HepG2 (cell line): ENCODE measurements around the gene RALB. TPM values are rescaled to one million over a fixed set of nuclear protein-coding genes. Genes with fewer than 3 reads are reported as not detected.
A peak's percentile ranks its signal among the peaks of the same experiment; 100 is the strongest.

Experiments
- FOSL2 ChIP-seq: sonication (generic); formaldehyde crosslinking; IDR thresholded peaks from 2 replicates; pipeline ENCODE4 v1.4.0; 2020; ENCODE audit warnings: missing genetic modification reagents
- HES4 ChIP-seq: sonication (generic); formaldehyde crosslinking; IDR thresholded peaks from 2 replicates; pipeline ENCODE4 v1.9.0; 2021; ENCODE audit warnings: mild to moderate bottlenecking, missing genetic modification reagents, borderline replicate concordance
- KLF13 ChIP-seq: sonication (generic); formaldehyde crosslinking; IDR thresholded peaks from 2 replicates; pipeline ENCODE4 v1.4.0; 2020; ENCODE audit warnings: mild to moderate bottlenecking, missing genetic modification reagents
- NR2F1 ChIP-seq, 2 experiments: fragments of 450-650 bp in 1 of 2; formaldehyde crosslinking in 1 of 2; IDR thresholded peaks; 2 replicates each; pipeline versions ENCODE4 v1.5.0 to v1.6.1; 2016 to 2020; ENCODE audit warnings: mild to moderate bottlenecking in 1 of 2, missing compliant biosample characterization in 1 of 2, missing genetic modification reagents in 1 of 2, moderate library complexity in 1 of 2
- PLRG1 ChIP-seq: fragments of 450-650 bp; conservative IDR thresholded peaks from 2 replicates; pipeline ENCODE4 v1.6.1; 2016
- SNAI1 ChIP-seq: sonication (generic); formaldehyde crosslinking; IDR thresholded peaks from 2 replicates; pipeline ENCODE4 v1.5.0; 2020; ENCODE audit warnings: mild to moderate bottlenecking, missing genetic modification reagents, borderline replicate concordance
- SOX6 ChIP-seq, 2 experiments: fragments of 450-650 bp in 1 of 2; sonication (generic) in 1 of 2; formaldehyde crosslinking in 1 of 2; IDR thresholded peaks; 2 replicates each; pipeline versions ENCODE4 v1.4.0 to v1.6.1; 2017 to 2020; ENCODE audit warnings: antibody characterized with exemption in 1 of 2, mild to moderate bottlenecking in 1 of 2, missing genetic modification reagents in 1 of 2
- SRSF9 ChIP-seq: fragments of 200-400 bp; formaldehyde crosslinking; IDR thresholded peaks from 2 replicates; pipeline ENCODE4 v1.6.1; 2018; ENCODE audit warnings: borderline replicate concordance, mild to moderate bottlenecking, low read depth, low read length; ENCODE audit not compliant: insufficient read depth, poor library complexity, severe bottlenecking
- ZMYM4 ChIP-seq: sonication (generic); formaldehyde crosslinking; IDR thresholded peaks from 2 replicates; pipeline ENCODE4 v1.8.1; 2023; ENCODE audit warnings: mild to moderate bottlenecking, missing genetic modification reagents
- ZNF3 ChIP-seq: IDR thresholded peaks from 2 replicates; pipeline ENCODE4 v1.7.0; 2017; ENCODE audit warnings: inconsistent platforms
- ZNF543 ChIP-seq: sonication (generic); formaldehyde crosslinking; IDR thresholded peaks from 2 replicates; pipeline ENCODE4 v1.4.0; 2020; ENCODE audit warnings: mild to moderate bottlenecking, missing genetic modification reagents
- ZNF607 ChIP-seq: sonication (generic); formaldehyde crosslinking; IDR thresholded peaks from 2 replicates; pipeline ENCODE4 v1.5.1; 2020; ENCODE audit warnings: missing genetic modification reagents, mild to moderate bottlenecking, borderline replicate concordance
- ZNF878 ChIP-seq: sonication (generic); formaldehyde crosslinking; IDR thresholded peaks from 2 replicates; pipeline ENCODE4 v1.8.1; 2023; ENCODE audit warnings: mild to moderate bottlenecking, missing genetic modification reagents, moderate library complexity
- polyA plus RNA-seq, 8 experiments: library from polyadenylated mRNA; depleted of rRNA in 3 of 8; stranded (reverse) in 7 of 8; unstranded in 1 of 8; fragments of >200 nt; fragmentation: Illumina TruSeq in 4 of 8; extraction: Trizol in 4 of 8; gene quantifications; 2 replicates each; pipeline versions ENCODE4 v1.2.1 to v1.2.3, GENCODE V29; 2011 to 2016; ENCODE audit warnings: low read depth in 4 of 8, missing spikeins in 1 of 8, mixed read lengths in 1 of 8; ENCODE audit not compliant: insufficient read depth in 1 of 8
- total RNA-seq, 5 experiments: library from RNA; depleted of rRNA; stranded (reverse); fragments of >200 nt; fragmentation: Illumina TruSeq; extraction: Trizol; gene quantifications; 2 replicates each; pipeline ENCODE4 v1.2.3, GENCODE V29; 2016; ENCODE audit warnings: low read depth in 1 of 5
- TF ChIP-seq, protein P1 (sequence below): sonication (generic); formaldehyde crosslinking; IDR thresholded peaks from 2 replicates; pipeline ENCODE4 v1.8.0; 2022; ENCODE audit warnings: mild to moderate bottlenecking, missing genetic modification reagents, moderate library complexity
- TF ChIP-seq, protein P2 (sequence below): sonication (generic); formaldehyde crosslinking; IDR thresholded peaks from 2 replicates; pipeline ENCODE4 v1.8.0; 2022; ENCODE audit warnings: missing genetic modification reagents, mild to moderate bottlenecking, moderate library complexity, borderline replicate concordance
- TF ChIP-seq, protein P3 (sequence below): sonication (generic); formaldehyde crosslinking; IDR thresholded peaks from 2 replicates; pipeline ENCODE4 v1.4.0; 2020; ENCODE audit warnings: mild to moderate bottlenecking, missing genetic modification reagents
- TF ChIP-seq, protein P4 (sequence below): sonication (generic); formaldehyde crosslinking; IDR thresholded peaks from 2 replicates; pipeline ENCODE4 v1.5.0; 2020; ENCODE audit warnings: mild to moderate bottlenecking, missing genetic modification reagents, borderline replicate concordance
- TF ChIP-seq, protein P5 (sequence below): sonication (generic); formaldehyde crosslinking; IDR thresholded peaks from 2 replicates; pipeline ENCODE4 v1.4.0; 2020; ENCODE audit warnings: missing genetic modification reagents
- TF ChIP-seq, protein P6 (sequence below): sonication (generic); formaldehyde crosslinking; IDR thresholded peaks from 2 replicates; pipeline ENCODE4 v1.8.0; 2022; ENCODE audit warnings: missing genetic modification reagents, low read depth, mild to moderate bottlenecking, borderline replicate concordance

RALB gene
- total and polyA plus RNA-seq, 2 of the 13 experiments (the other 11 are each of a cell fraction or from before 2014, with no cell fraction given): 37.8 to 43.2 TPM

DNA sequence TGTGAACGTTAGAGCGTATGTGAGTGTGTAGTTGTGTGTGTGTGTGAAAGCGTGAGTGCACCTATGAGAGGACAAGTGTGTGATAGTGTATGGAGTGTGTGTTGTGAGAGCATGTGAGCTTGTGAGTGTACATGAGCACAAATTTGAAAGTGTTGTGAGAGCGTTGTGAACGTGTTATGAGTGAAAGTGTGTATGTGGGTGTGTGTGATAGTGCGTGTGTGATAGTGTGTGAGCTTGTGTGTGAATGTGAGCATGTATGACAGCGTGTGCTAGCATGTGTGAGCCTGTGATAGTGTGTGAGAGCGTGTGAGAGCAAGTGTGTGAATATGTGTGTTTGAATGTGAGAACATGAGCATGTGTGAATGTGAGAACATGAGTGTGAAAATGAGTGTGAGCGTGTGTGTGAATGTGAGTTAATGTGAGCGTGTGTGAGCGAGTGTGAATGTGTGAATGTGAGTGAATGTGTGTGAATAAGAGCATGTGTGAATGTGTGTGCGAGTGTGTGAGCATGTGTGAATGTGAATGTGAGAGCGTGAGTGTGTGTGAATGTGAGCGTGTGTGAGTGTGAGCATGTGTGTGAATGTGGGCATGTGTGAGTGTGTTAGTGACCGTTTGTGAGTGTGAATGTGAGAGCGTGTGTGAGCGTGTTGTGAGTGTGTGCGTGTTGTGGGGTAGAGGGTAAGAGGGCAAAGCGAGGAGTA, 25.0 kb downstream of the RALB start (continued):
- no peak for TF ChIP-seq ZMYM4 (CRISPR knock-in tag)
- no peak for TF ChIP-seq SNAI1 (CRISPR knock-in tag)
- TF ChIP-seq, protein P1, sequence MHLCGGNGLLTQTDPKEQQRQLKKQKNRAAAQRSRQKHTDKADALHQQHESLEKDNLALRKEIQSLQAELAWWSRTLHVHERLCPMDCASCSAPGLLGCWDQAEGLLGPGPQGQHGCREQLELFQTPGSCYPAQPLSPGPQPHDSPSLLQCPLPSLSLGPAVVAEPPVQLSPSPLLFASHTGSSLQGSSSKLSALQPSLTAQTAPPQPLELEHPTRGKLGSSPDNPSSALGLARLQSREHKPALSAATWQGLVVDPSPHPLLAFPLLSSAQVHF (CRISPR knock-in tag): 0 out of 2 replicates have a peak, but pooled peaks have one; percentile 34
- no peak for TF ChIP-seq HES4 (CRISPR knock-in tag)
- TF ChIP-seq KLF13 (CRISPR knock-in tag): no peak
- no peak for TF ChIP-seq ZNF607 (CRISPR knock-in tag)
- no peak for TF ChIP-seq ZNF3 (CRISPR knock-in tag)
- no peak for TF ChIP-seq NR2F1 (CRISPR knock-in tag; IDR thresholded peaks at IDR 0.05)
- TF ChIP-seq, protein P2, sequence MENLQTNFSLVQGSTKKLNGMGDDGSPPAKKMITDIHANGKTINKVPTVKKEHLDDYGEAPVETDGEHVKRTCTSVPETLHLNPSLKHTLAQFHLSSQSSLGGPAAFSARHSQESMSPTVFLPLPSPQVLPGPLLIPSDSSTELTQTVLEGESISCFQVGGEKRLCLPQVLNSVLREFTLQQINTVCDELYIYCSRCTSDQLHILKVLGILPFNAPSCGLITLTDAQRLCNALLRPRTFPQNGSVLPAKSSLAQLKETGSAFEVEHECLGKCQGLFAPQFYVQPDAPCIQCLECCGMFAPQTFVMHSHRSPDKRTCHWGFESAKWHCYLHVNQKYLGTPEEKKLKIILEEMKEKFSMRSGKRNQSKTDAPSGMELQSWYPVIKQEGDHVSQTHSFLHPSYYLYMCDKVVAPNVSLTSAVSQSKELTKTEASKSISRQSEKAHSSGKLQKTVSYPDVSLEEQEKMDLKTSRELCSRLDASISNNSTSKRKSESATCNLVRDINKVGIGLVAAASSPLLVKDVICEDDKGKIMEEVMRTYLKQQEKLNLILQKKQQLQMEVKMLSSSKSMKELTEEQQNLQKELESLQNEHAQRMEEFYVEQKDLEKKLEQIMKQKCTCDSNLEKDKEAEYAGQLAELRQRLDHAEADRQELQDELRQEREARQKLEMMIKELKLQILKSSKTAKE (CRISPR knock-in tag): 0 out of 2 replicates have a peak, but pooled peaks have one; percentile 12
- TF ChIP-seq, protein P3, sequence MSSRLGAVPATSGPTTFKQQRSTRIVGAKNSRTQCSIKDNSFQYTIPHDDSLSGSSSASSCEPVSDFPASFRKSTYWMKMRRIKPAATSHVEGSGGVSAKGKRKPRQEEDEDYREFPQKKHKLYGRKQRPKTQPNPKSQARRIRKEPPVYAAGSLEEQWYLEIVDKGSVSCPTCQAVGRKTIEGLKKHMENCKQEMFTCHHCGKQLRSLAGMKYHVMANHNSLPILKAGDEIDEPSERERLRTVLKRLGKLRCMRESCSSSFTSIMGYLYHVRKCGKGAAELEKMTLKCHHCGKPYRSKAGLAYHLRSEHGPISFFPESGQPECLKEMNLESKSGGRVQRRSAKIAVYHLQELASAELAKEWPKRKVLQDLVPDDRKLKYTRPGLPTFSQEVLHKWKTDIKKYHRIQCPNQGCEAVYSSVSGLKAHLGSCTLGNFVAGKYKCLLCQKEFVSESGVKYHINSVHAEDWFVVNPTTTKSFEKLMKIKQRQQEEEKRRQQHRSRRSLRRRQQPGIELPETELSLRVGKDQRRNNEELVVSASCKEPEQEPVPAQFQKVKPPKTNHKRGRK (CRISPR knock-in tag): no peak
- no peak for TF ChIP-seq SRSF9
- TF ChIP-seq SOX6 (IDR thresholded peaks at IDR 0.05): 0 out of 2 replicates have a peak, but pooled peaks have one; percentile 11
- TF ChIP-seq SOX6 (CRISPR knock-in tag; IDR thresholded peaks at IDR 0.05): no peak
- TF ChIP-seq, protein P4, sequence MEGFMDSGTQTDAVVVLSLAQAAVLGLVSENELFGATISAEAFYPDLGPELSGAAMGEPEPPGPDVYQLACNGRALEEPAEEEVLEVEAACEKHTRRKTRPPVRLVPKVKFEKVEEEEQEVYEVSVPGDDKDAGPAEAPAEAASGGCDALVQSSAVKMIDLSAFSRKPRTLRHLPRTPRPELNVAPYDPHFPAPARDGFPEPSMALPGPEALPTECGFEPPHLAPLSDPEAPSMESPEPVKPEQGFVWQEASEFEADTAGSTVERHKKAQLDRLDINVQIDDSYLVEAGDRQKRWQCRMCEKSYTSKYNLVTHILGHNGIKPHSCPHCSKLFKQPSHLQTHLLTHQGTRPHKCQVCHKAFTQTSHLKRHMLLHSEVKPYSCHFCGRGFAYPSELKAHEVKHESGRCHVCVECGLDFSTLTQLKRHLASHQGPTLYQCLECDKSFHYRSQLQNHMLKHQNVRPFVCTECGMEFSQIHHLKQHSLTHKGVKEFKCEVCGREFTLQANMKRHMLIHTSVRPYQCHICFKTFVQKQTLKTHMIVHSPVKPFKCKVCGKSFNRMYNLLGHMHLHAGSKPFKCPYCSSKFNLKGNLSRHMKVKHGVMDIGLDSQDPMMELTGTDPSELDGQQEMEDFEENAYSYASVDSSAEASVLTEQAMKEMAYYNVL: no peak
- no peak for TF ChIP-seq ZNF878 (CRISPR knock-in tag)
- TF ChIP-seq, protein P5, sequence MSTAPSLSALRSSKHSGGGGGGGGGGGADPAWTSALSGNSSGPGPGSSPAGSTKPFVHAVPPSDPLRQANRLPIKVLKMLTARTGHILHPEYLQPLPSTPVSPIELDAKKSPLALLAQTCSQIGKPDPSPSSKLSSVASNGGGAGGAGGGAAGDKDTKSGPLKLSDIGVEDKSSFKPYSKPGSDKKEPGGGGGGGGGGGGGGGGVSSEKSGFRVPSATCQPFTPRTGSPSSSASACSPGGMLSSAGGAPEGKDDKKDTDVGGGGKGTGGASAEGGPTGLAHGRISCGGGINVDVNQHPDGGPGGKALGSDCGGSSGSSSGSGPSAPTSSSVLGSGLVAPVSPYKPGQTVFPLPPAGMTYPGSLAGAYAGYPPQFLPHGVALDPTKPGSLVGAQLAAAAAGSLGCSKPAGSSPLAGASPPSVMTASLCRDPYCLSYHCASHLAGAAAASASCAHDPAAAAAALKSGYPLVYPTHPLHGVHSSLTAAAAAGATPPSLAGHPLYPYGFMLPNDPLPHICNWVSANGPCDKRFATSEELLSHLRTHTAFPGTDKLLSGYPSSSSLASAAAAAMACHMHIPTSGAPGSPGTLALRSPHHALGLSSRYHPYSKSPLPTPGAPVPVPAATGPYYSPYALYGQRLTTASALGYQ (CRISPR knock-in tag): no peak
- TF ChIP-seq ZNF543 (CRISPR knock-in tag): no peak
- TF ChIP-seq, protein P6, sequence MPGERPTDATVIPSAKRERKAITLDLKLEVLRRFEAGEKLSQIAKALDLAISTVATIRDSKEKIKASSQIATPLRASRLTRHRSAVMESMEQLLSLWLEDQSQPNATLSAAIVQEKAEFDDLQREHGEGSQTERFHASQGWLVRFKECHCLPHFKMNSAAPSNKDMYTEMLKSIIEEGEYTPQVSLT: no peak
- 0 out of 2 replicates have a peak, but pooled peaks have one; percentile 84 for TF ChIP-seq PLRG1
- no peak for TF ChIP-seq FOSL2 (CRISPR knock-in tag)
